Measurements from ENCODE around the gene PARVB. TPM values are rescaled to one million over a fixed set of nuclear protein-coding genes. Genes with fewer than 3 reads are reported as not detected.

Gene PARVB
- total RNA-seq, 1 donor from 2014 or later, result 98.1 TPM

- no peak for DNase-seq (ENCODE audit: low spot score)
Measured at GRCh38 chr22:44166498-44167276, 142.6 kb downstream of the PARVB start.

GRCh38 chr22:44167501-44167900 lies 143.4 kb downstream of the PARVB start:
- DNase-seq (ENCODE audit: low spot score), result no peak
- intact Hi-C loops (cut with DNase I), result no loop called here

More at GRCh38 chr22:44166498-44167276, 142.6 kb downstream of the PARVB start:
- intact Hi-C loops (cut with DNase I), result no loop called here

- intact Hi-C loops (cut with DNase I), result no loop called here
- no peak for DNase-seq (ENCODE audit: low spot score)
Measured at GRCh38 chr22:44168206-44168605, 144.1 kb downstream of the PARVB start.

- intact Hi-C loops (cut with DNase I), result no loop called here
- no peak for DNase-seq (ENCODE audit: low spot score)
Measured at GRCh38 chr22:44170470-44170869, 146.4 kb downstream of the PARVB start.

GRCh38 chr22:44171561-44171960 lies 147.5 kb downstream of the PARVB start:
- no peak for DNase-seq (ENCODE audit: low spot score)
- intact Hi-C loops (cut with DNase I), result no loop called here

- peak; percentile 91 for DNase-seq (ENCODE audit: low spot score)
- intact Hi-C loops (cut with DNase I), result no loop called here
Measured at GRCh38 chr22:44172370-44173108, 148.4 kb downstream of the PARVB start.

GRCh38 chr22:44173154-44173553 lies 149.1 kb downstream of the PARVB start:
- DNase-seq (ENCODE audit: low spot score), result no peak

GRCh38 chr22:44175676-44176075 lies 151.6 kb downstream of the PARVB start:
- DNase-seq (ENCODE audit: low spot score), result no peak
- intact Hi-C loops (cut with DNase I), result no loop called here

More at GRCh38 chr22:44173154-44173553, 149.1 kb downstream of the PARVB start:
- intact Hi-C loops (cut with DNase I), result no loop called here

- intact Hi-C loops (cut with DNase I), result no loop called here
- DNase-seq (ENCODE audit: low spot score), result no peak
Measured at GRCh38 chr22:44179196-44179988, 155.3 kb downstream of the PARVB start.

- no peak for DNase-seq (ENCODE audit: low spot score)
- intact Hi-C loops (cut with DNase I), result no loop called here
Measured at GRCh38 chr22:44179989-44180705, 156.0 kb downstream of the PARVB start.

GRCh38 chr22:44180706-44181032 lies 156.6 kb downstream of the PARVB start, which contains the start of gene PARVG:
Gene PARVG (plus strand): TSS chr22:44180925. CDS start chr22:44183330, 2,405 bp downstream.
- intact Hi-C loops (cut with DNase I), result no loop called here

GRCh38 chr22:44181033-44181911 lies 157.2 kb downstream of the PARVB start:
- DNase-seq (ENCODE audit: low spot score), result peak; percentile 85
- intact Hi-C loops (cut with DNase I), result no loop called here

More at GRCh38 chr22:44180706-44181032, 156.6 kb downstream of the PARVB start, which contains the start of gene PARVG:
- no peak for DNase-seq (ENCODE audit: low spot score)

- intact Hi-C loops (cut with DNase I), result no loop called here
- no peak for DNase-seq (ENCODE audit: low spot score)
Measured at GRCh38 chr22:44181912-44182587, 157.9 kb downstream of the PARVB start.

GRCh38 chr22:44182588-44183286 lies 158.6 kb downstream of the PARVB start:
- intact Hi-C loops (cut with DNase I), result no loop called here
- DNase-seq (ENCODE audit: low spot score), result peak; percentile 89

GRCh38 chr22:44183287-44183588 lies 159.1 kb downstream of the PARVB start:
- intact Hi-C loops (cut with DNase I), result no loop called here
- no peak for DNase-seq (ENCODE audit: low spot score)

GRCh38 chr22:44184006-44184405 lies 159.9 kb downstream of the PARVB start:
- intact Hi-C loops (cut with DNase I), result no loop called here
- no peak for DNase-seq (ENCODE audit: low spot score)

All from cardiac septum (tissue), 1 donor.